ENCODE measurements around the gene MARK1.

DNA sequence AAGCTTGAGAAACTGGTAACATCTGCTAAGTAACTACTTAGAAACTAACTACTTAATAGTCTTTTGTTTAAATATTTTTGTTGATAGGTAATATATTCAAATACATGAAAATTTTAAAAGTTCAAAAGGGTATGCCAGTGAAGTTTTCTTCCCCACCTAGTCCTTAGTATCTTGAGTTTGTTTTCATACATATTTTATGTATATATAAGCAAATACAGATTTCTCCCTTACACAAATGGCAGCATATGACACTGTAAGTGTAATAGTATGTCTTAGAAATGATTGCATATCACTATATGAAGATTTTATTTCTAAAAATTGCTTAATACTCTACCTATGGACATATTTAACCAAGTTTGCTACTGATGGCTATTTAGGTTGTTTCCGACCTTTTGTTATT lies 38.9 kb downstream of the MARK1 start:
- no peak for TF ChIP-seq POLR2A (IDR thresholded peaks at IDR 0.05)
- TF ChIP-seq, protein P1, sequence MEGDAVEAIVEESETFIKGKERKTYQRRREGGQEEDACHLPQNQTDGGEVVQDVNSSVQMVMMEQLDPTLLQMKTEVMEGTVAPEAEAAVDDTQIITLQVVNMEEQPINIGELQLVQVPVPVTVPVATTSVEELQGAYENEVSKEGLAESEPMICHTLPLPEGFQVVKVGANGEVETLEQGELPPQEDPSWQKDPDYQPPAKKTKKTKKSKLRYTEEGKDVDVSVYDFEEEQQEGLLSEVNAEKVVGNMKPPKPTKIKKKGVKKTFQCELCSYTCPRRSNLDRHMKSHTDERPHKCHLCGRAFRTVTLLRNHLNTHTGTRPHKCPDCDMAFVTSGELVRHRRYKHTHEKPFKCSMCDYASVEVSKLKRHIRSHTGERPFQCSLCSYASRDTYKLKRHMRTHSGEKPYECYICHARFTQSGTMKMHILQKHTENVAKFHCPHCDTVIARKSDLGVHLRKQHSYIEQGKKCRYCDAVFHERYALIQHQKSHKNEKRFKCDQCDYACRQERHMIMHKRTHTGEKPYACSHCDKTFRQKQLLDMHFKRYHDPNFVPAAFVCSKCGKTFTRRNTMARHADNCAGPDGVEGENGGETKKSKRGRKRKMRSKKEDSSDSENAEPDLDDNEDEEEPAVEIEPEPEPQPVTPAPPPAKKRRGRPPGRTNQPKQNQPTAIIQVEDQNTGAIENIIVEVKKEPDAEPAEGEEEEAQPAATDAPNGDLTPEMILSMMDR (IDR thresholded peaks at IDR 0.05): no peak

All from esophagus squamous epithelium (tissue), 4 donors.